Fibroblast of pulmonary artery (primary cell): ENCODE measurements around the gene XKR8.
A peak's percentile ranks its signal among the peaks of the same experiment; 100 is the strongest.

Experiments
- DNase-seq: peaks from one replicate; pipeline ENCODE4 v3.0.0-alpha.2; 2010; ENCODE audit warnings: low read depth
- H3K4me3 ChIP-seq: replicated peaks from 2 replicates; pipeline ENCODE4 v1.5.1; 2011; ENCODE audit warnings: low read depth, mild to moderate bottlenecking, control low read depth, low read length, moderate library complexity
- CTCF ChIP-seq: IDR thresholded peaks from 2 replicates; pipeline ENCODE4 v1.5.1; 2011; ENCODE audit warnings: mild to moderate bottlenecking, control low read depth, low read length, inconsistent platforms; ENCODE audit errors: missing control alignments

Gene XKR8

GRCh38 chr1:27940870-27941560 is 18.8 kb upstream of the XKR8 start:
- TF ChIP-seq CTCF, result no peak
- peak; percentile 22 for DNase-seq

GRCh38 chr1:27941671-27942540 is 17.9 kb upstream of the XKR8 start:
- DNase-seq, result peak; percentile 23
- no peak for TF ChIP-seq CTCF
- no peak overlapping the region for H3K4me3 ChIP-seq

More at GRCh38 chr1:27940870-27941560, 18.8 kb upstream of the XKR8 start:
- no peak overlapping the region for H3K4me3 ChIP-seq

DNA sequence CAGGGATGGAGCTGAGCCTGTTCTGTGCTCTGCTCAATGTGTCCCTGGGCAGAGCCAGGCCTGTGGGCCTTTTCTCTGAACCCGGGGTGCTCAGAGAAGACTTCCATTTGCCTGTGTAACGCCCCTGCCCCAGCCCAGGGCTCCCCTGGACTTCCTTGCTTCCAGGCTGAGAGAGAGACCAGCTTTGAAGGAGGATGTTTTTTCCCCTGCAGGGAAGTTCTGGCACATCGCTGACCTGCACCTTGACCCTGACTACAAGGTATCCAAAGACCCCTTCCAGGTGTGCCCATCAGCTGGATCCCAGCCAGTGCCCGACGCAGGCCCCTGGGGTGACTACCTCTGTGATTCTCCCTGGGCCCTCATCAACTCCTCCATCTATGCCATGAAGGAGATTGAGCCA is 14.8 kb upstream of the XKR8 start:
- no peak overlapping the region for H3K4me3 ChIP-seq
- no peak for TF ChIP-seq CTCF
- no peak for DNase-seq

DNA sequence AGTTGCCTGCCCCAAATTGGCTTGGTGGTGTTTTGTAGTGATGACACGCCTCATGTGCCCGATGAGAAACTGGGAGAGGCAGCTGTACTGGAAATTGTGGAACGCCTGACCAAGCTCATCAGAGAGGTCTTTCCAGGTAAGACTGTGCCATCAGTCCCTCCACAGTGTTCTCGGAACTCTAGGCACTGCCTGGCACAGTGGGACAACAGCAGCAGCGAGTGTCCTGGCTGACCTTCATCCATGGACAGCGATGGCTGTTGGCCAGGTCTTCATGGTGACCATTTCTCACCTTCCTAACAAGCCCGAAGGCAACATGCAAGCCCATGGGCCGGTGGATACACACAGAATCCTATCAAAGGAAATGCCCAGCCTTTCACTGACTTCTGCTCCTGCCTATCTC is 10.7 kb upstream of the XKR8 start:
- no peak overlapping the region for H3K4me3 ChIP-seq
- DNase-seq, result no peak
- no peak for TF ChIP-seq CTCF

GRCh38 chr1:27951396-27951795 is 8.4 kb upstream of the XKR8 start:
- no peak overlapping the region for H3K4me3 ChIP-seq
- no peak for TF ChIP-seq CTCF
- no peak for DNase-seq

- no peak overlapping the region for H3K4me3 ChIP-seq
- TF ChIP-seq CTCF, result no peak
- no peak for DNase-seq
Measured at GRCh38 chr1:27952147-27952546, 7.6 kb upstream of the XKR8 start.

GRCh38 chr1:27954186-27954585 is 5.6 kb upstream of the XKR8 start:
- DNase-seq, result no peak
- TF ChIP-seq CTCF, result no peak

More at GRCh38 chr1:27954186-27954585, 5.6 kb upstream of the XKR8 start:
- H3K4me3 ChIP-seq, result no peak overlapping the region
